Stimulated activated CD4-positive, alpha-beta T cell treated with anti-CD3 and anti-CD28 coated beads, Interleukin-15, amount 100 ng/mL, for 48 hours (primary cell): ENCODE data around the gene ICOSLG.
"Not testable (repeated sequence)": the region's sequence is repeated elsewhere in the genome, so short reads cannot be mapped to it uniquely, and the experiment has no call there.

ENCODE experiments used
- DNase-seq, 2 donors: peaks; one replicate each; pipeline ENCODE4 v3.0.0-alpha.2; 2020; ENCODE audit warnings: low read depth in 2 of 2

The ICOSLG gene, protein sequence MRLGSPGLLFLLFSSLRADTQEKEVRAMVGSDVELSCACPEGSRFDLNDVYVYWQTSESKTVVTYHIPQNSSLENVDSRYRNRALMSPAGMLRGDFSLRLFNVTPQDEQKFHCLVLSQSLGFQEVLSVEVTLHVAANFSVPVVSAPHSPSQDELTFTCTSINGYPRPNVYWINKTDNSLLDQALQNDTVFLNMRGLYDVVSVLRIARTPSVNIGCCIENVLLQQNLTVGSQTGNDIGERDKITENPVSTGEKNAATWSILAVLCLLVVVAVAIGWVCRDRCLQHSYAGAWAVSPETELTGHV

DNA sequence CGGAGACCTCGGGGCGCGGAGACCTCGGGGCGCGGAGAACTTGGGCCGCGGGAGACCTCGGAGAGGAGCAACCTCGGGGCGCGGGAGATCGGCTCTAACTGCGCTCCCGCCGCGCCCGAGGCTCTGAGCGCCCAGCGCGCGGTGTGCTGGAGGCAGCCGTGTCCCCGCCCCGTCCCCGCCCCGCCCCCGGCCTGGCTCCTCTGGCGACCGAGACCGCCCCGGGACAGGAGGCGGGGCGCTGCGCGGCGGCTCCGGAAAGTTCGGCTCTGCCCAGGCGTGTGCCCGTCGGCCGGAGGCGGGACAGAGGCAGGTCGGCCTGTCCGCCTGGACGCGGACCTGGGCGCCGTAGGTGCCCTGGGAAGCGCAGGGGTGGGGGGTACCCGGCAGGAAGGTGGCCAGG lies at the start of gene ICOSLG:
Gene ICOSLG (minus strand): TSS at position 102 of the 400 bp plus-strand sequence. CDS start 126 bp downstream, outside the sequence.
- DNase-seq = not testable (repeated sequence)

DNA sequence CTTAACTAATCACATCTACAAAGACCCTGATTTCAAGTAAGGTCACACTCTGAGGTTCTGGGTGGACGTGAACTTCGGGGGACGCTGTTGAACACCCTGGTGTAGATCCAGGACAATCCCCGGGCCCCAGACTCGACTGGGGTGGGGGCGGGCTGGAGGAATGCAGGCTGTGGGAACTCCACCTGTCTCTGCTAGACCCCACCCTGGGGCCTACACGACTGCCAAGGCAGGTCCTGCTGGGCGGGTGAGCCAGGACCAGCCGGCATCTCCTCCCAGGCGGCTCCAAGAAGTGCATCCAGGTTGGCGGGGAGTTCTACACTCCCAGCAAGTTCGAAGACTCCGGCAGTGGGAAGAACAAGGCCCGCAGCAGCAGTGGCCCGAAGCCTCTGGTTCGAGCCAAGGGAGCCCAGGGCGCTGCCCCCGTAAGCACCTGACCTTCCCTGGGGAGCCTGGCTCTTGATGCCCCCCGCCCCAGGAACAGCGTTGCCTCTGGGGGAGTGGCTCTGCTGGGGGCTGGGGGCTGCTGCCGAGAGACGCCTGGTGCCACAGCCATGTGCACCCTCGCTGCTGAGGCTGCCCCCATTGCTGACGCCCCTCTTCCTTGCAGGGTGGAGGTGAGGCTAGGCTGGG lies 48.8 kb upstream of the ICOSLG start:
- no peak for DNase-seq

DNA sequence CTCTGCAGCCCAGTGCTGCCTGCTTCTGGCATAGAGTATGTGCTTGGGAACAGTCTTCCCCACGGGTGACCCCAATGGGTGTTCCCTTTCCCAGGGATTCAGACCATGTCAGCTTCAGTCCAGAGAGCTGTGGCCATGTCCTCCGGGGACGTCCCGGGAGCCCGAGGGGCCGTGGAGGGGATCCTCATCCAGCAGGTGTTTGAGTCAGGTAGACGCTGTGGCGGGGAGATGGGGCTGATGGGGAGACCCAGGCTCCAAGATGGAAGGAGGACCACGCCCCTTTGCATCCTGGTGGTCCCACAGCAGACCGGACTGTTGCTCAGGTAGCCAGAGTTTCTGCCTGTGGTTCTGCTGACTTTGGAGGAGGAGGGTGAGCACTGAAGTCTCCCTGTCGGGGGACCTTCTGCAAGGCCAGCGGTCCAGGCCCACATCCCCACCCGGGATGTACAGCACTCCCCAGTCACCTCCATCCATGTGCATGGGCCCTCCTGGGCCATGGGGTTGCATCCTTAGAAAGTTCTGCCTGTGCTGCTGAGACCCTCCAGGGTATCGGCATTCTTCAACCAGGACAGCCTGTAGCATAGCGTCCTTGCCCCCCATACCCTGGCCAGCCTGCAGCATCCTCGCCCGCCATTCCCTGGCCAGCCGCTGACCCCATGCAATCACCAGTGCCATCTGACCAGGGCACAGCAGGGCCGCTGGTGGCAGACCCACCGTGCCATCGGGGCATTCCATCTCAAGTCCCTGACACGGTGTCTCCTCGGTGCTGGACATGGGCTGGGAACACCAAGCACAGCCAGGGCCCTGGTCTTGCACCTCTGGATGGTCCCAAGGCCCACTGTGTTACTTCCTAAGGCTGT lies 47.7 kb upstream of the ICOSLG start:
- no peak for DNase-seq

DNA sequence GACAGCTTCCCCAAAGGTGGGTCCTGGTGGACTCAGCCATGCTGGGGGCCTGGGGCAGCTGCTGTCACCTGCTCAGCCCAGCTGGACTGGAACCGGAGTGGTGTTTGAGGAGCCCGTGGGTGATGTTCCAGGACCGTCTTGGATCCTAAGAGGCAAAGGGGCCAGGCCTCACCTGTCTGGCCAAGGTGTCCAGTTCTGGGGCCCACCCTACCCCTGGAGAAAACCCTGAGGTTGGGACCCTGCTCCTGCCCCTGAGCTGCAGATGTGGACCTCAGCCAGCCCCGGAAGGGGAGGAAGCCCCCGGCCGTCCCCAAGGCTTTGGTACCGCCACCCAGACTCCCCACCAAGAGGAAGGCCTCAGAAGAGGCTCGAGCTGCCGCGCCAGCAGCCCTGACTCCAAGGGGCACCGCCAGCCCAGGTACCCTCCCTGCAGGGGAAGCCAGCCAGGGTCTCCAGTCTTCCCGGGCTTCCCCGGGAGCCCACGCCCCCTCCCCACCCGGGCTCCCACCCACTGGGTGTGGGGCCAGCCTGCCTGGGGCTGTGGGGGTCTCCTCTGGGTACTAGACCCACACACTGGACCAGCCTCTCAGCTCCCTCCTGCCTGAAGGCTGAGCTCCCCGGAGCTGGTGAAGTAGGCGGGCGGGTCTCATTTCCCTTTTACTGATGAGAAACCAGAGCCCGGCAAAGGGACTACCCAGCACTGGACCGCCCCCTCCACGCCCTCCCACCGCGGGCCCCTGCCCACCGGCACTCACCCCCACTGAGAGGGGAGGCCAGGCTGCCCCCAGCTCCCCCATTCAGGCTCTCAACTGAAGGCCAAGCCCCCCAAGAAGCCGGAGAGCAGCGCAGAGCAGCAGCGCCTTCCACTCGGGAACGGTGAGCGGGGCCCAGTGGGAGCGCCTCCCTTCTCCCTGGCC lies 46.2 kb upstream of the ICOSLG start:
- DNase-seq = no peak

DNA sequence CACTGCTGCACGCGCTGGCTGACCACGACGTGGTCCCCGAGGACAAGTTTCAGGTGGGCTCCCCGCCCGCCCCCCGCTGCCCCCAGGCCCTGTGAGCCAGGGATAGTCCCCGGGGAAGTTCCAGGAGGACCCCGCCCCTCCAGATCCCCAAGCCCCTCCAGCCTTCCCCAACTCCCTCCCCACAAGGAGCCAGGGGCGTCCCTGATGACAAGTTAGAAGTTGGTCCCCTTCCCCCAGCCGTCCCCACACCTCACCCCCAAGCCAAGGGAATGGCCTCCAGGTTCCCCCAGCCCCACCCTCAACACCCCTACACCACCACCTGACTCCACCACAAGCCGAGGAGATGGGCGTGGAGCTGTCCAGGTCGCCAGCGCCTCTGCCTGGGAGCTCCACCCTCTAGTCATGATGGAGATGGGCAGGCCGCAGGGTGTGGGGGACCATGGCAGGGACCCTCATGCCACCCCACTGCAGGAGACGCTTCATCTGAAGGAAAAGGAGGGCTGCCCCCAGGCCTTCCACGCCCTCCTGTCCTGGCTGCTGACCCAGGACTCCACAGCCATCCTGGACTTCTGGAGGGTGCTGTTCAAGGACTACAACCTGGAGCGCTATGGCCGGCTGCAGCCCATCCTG lies 45.5 kb upstream of the ICOSLG start:
- no peak for DNase-seq

DNA sequence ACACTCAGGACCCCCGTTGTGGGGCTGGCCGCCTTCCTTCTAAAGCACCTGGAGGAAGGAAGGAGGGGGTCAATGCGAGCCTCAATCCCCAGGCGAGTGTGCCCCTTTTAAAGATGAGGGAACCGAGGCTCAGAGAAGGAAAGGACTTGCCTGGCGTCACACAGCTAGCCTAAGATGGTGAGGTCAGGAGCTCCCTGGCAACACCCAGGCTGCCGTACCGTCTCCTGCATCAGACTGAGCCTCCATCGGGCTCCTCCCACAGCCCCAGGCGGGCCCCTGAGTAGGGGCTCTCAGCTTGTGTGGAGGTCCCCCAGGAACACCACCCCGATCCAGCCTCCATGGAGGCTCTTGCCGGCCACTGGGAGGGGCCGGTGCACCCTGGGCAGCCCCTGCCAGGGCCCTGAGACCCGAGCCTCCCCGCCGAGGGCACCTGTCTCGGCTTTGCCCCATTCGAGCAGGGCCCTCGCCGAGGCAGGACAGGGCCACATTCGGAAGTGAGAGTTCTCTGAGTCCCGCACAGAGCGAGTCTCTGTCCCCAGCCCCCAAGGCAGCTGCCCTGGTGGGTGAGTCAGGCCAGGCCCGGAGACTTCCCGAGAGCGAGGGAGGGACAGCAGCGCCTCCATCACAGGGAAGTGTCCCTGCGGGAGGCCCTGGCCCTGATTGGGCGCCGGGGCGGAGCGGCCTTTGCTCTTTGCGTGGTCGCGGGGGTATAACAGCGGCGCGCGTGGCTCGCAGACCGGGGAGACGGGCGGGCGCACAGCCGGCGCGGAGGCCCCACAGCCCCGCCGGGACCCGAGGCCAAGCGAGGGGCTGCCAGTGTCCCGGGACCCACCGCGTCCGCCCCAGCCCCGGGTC lies 44.6 kb upstream of the ICOSLG start, which contains the start of gene AIRE:
Gene AIRE (plus strand): TSS at position 739 of the 855 bp plus-strand sequence. CDS start 131 bp downstream, outside the sequence.
- DNase-seq = no peak

DNA sequence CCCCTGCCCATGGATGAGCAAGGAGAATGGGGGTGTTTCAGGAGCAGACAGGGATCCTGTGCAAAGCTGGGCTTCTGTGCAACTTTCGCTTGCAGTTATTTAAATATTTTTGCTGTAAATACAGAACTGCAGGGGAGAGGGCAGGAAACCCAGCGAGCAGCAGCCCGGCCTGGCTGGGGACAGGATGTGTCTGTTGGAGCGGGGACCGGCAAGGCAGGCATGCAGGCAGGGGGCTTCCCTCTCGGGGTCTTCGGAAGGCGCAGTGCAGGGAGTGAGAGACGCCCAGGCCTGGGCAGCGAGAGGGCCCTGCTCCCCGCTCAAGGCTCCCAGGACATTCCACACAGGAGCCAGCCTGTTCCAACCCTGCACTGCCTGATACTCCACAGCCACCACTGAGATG lies 43.2 kb upstream of the ICOSLG start:
- no peak for DNase-seq

DNA sequence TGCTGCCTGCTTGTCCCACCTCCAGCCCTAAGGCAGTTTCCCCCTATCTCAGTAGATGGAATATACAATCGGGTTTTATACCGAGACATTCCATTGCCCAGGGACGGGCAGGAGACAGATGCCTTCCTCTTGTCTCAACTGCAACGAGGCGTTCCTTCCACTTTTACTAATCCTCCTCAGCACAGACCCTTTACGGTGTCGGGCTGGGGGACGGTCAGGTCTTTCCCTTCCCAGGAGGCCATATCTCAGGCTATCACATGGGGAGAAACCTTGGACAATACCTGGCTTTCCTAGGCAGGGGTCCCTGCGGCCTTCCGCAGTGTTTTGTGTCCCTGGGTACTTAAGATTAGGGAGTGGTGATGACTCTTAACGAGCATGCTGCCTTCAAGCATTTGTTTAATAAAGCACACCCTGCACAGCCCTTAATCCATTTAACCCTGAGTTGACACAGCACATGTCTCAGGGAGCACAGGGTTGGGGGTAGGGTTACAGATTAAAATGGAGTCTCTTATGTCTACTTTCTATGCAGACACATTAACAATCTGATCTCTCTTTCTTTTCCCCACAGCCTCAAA lies 42.6 kb upstream of the ICOSLG start:
- not testable (repeated sequence) for DNase-seq

DNA sequence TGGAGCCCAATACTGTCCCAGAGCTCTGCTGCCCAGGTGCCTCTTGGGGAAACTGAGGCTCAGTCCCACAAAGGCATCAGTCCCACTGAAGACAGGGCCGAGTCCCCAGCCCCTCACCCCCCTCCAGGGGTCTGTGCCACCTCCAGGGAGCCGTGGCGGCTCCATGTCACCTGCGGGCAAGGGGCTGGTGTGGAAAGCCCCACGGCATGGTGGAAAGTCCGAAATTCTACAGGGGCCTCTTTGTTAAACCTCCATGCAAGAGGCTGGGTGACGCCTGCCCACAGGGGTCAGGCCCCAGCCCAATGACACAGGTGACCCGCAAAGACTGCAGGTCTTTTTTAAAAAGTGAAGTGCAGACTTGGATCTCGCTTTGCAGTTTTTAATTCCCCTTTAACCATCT lies 41.6 kb upstream of the ICOSLG start:
- DNase-seq = no peak

DNA sequence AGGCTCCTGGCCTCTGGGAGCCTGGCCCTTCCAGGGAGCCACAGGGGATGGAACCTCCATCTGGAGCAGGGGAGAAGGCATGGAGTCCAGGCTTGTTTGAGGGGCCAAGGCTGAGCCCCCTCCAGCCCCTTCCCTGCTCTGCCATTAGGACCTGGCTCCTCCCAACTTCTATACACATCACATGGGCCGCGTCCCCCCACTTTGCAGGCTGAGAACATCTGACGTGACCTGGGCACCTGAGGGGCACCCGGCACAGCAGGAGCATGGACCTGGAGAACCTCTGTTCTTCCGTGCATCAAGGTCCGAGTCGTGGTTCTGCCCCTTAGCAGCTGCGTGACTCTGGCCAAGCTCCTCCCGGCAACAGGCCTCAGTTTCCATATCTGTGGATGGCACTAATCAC lies 41.1 kb upstream of the ICOSLG start:
- no peak for DNase-seq

DNA sequence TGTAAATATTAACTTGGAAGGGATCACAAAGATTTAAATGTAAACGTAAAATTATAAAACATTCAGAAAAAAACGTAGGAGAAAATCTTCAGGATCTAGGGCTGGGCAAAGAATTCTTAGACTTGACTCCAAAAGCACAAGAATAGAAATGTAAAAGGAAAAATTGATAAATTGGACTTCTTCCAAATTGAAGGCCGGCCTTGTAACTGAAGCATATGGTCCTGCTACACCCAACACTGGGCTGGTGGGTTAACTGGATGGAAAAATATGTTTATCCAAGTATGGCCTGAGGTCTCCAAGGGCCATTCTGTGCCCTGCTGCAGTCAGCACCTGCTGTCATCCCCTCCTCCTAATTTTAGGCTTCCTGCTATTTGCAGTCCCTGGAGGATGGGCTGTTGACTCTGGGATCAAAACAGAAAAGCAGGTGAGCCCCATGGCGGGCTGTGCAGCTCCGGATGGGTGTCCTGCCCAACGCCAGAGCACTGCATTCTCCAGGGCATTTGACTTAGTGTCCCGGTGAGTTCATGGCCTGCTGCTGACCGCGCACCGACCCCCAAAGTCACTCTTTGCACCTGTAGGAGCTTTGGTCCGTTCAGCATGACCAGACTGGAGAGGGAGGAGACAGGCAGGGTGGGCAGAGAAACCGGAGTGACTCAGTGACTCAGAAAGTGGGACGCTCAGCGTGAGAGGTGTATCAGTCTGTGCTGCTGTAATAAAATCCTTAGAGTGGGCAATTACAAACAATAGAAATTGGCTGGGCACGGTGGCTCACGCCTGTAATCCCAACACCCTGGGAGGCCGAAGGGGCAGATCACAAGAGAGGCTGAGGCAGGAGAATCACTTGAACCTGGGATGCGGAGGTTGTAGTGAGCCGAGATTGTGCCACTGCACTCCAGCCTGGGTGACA lies 38.9 kb upstream of the ICOSLG start:
- DNase-seq = no peak

DNA sequence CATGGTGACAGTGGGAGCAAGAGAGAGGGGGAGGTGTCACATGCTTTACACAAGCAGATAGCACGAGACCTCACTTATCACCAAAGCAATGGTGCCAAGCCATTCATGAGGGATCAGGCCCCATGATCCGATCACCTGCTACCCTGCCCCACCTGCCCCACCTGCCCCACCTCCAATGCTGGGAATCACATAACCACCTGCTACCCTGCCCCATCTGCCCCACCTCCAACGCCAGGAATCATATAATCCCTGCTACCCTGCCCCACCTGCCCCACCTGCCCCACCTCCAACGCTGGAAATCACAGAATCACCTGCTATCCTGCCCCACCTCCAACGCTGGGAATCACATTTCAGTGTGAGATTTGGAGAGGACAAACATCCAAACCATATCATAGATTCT lies 34.3 kb upstream of the ICOSLG start:
- no peak for DNase-seq

DNA sequence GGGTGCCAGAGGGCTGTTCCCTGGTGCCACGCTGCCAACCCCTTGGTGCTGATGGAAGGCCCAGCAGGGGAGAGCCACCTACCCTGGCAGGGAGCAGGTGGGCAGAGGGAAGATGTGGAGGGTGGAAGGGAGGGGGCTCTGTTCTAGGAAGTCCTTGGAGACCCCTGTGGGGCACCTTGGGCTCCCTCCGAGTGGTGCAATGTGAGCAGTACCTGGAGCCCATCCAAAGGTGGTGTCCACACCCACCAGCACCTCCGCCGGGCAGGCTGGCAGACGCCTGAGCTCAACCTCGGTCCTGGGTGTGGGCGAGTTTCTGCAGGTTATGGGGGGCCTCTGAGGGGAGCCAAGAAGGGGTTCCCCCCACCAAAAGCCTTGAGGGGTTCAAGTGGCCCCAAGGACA lies 32.3 kb upstream of the ICOSLG start:
- no peak for DNase-seq

DNA sequence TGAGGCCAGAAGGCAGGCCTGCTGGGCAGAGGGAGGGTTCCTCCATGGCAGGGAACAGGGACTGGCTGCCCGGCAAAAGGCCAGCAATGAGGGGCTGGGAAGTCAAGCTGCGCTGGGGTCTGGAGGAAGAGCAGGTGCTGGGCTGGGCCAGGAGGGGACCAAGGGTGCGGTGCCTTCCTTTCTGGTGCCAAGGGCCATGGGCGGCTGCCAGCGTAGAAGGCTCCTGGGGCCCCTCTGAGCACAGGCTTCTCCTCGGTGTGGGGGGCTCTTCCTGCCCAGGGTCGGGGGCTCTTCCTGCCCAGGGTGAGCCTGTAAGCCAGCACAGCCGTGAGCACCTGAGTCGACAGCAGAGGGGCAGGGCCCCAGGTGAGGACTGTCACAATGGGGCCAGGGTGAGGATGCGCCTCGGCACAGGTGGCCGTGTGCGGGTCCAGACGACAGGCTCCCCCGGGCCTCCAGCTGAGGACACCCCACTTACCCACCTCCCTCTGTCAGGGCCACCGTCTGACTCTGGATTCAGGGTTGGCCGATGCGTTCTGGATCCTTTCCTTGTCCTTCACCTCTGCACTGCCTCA lies 31.6 kb upstream of the ICOSLG start:
- no peak for DNase-seq

DNA sequence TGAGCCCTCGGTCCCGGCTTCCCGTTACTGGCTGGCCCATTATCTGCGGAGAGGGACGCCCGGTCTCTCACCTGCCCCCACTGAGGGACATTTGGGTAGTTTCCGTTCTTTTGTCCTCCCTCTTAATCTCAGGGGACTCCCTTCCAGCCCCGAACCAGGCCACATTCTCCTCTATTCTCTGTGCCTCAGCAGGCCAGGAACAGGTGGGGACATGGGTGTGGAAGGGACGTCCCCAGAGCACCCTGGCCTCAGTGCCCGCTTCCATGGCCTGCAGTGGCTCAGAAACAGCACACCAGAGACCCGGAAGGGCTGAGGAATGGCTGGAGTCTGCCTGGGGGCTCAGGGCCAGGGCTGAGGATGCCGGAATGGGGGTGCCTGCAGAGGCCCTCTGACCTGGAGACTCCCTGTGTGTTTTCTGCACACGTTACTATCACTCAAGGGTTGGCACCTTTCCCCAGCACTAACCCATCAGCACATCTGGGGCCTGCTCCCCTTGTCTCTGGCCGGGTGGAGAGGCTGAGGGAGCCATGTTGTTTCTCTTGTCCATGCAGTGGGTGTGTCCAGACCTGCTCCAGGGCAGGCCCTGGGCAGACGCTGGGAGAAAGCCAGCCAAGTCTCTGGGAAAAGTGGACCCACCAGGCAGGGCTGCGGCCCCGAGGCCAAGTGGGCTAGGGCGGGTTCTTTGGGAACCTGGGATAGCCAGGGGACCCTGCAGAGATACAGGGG lies 31.0 kb upstream of the ICOSLG start:
- no peak for DNase-seq

DNA sequence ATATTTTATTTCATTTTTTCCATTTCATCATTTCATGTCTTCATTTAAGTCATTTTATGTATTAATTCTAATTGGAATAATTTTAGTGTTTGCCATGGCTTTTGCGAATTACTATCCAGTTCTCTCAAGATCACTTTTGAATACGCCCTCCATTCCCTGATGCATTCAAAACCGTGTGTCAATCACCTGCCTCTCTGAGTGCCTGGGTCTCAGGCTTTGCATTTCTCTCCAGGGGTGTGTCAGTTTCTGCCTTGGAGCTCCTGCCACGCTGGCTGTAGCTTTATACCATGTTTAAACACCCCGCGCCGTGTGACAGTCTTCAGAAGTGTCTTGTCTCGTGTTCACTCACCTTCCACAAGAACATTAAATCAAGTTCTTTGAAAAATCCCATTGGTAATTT lies 28.3 kb upstream of the ICOSLG start:
- DNase-seq = no peak

DNA sequence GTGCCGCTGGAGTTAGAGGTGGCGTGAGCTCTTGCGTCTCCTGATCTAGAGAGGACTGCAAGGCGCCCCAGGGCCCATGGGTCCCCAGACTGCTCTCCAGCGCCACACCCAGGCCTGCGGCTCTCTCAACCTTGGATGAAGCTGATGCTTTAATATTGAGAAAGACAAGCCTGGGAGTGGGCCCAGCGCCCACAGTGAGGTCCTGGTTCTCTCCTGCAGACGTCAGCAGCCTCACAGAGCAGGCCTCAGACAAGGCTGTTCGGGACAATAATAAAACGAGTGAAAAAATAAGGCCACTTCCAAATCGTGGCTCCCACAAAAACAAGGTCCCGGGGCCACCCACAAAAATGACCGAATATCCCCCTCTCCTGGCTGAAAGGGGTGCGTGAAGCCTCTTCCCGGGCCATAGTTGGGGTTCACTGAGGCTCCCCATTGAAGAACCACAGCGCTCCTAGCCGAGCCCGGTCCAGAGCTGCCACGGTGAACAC lies 27.0 kb upstream of the ICOSLG start:
- DNase-seq = no peak
